Neuronal stem cell (in vitro differentiated cells): ENCODE measurements around the gene GCKR.

Experiments used
- DNase-seq: peaks from one replicate; pipeline ENCODE4 v3.0.0-alpha.2; 2013; ENCODE audit warnings: low spot score
- H2AFZ ChIP-seq: one replicate; pipeline ENCODE4 v1.6.1; 2013; ENCODE audit warnings: mild to moderate bottlenecking, low read length, inconsistent platforms
- H2AK5ac ChIP-seq: 2 replicates; pipeline ENCODE4 v1.6.1; 2013; ENCODE audit warnings: low read depth, mild to moderate bottlenecking, inconsistent platforms, low read length, moderate library complexity, mixed read lengths
- H2BK120ac ChIP-seq: 2 replicates; pipeline ENCODE4 v1.6.1; 2013; ENCODE audit warnings: low read depth, mild to moderate bottlenecking, inconsistent platforms, low read length, moderate library complexity, mixed read lengths
- H2BK12ac ChIP-seq: one replicate; pipeline ENCODE4 v1.6.1; 2013; ENCODE audit warnings: low read length, inconsistent platforms
- H2BK15ac ChIP-seq: 2 replicates; pipeline ENCODE4 v1.6.1; 2013; ENCODE audit warnings: mild to moderate bottlenecking, low read length, inconsistent platforms, mixed read lengths
- H2BK5ac ChIP-seq: one replicate; pipeline ENCODE4 v1.6.1; 2013; ENCODE audit warnings: inconsistent platforms, mild to moderate bottlenecking, low read length, moderate library complexity
- H3K14ac ChIP-seq: one replicate; pipeline ENCODE4 v1.6.1; 2013; ENCODE audit warnings: low read length, inconsistent platforms
- H3K18ac ChIP-seq: 2 replicates; pipeline ENCODE4 v1.6.1; 2013; ENCODE audit warnings: low read length, inconsistent platforms
- H3K23ac ChIP-seq: 2 replicates; pipeline ENCODE4 v1.6.1; 2013; ENCODE audit warnings: low read depth, mild to moderate bottlenecking, mixed read lengths, low read length, inconsistent platforms; ENCODE audit not compliant: poor library complexity
- H3K27ac ChIP-seq: replicated peaks from 3 replicates; pipeline ENCODE4 v1.5.1; 2013; ENCODE audit warnings: low read length, inconsistent platforms
- H3K27me3 ChIP-seq, 3 experiments: 2 replicates each; pipeline ENCODE4 v1.6.1; 2013; ENCODE audit warnings: low read length in 3 of 3, mild to moderate bottlenecking in 2 of 3, inconsistent platforms in 1 of 3, low read depth in 1 of 3, mixed read lengths in 1 of 3, moderate library complexity in 1 of 3; ENCODE audit not compliant: control insufficient read depth in 3 of 3, insufficient read depth in 3 of 3
- H3K36me3 ChIP-seq, 2 donors: replicated peaks in 1 of 2; 2 replicates each; pipeline ENCODE4 v1.6.1; 2013; ENCODE audit warnings: low read length in 2 of 2; ENCODE audit not compliant: control insufficient read depth in 2 of 2, insufficient read depth in 2 of 2
- H3K4ac ChIP-seq: 2 replicates; pipeline ENCODE4 v1.6.1; 2013; ENCODE audit warnings: inconsistent platforms, mild to moderate bottlenecking, low read length, moderate library complexity
- H3K4me1 ChIP-seq, 2 donors: 1 replicate in 1 of 2; 2 replicates in 1 of 2; pipeline ENCODE4 v1.6.1; 2013; ENCODE audit warnings: low read length in 2 of 2, low read depth in 1 of 2; ENCODE audit not compliant: control insufficient read depth in 2 of 2, insufficient read depth in 1 of 2
- H3K4me2 ChIP-seq: one replicate; pipeline ENCODE4 v1.6.1; 2013; ENCODE audit warnings: mild to moderate bottlenecking, low read length, inconsistent platforms; ENCODE audit not compliant: insufficient read depth, poor library complexity, severe bottlenecking
- H3K4me3 ChIP-seq, 2 donors: 2 replicates each; pipeline ENCODE4 v1.5.1; 2013; ENCODE audit warnings: low read length in 2 of 2, mild to moderate bottlenecking in 2 of 2, inconsistent platforms in 1 of 2, moderate library complexity in 1 of 2
- H3K79me1 ChIP-seq: one replicate; pipeline ENCODE4 v1.6.1; 2013; ENCODE audit warnings: low read depth, mild to moderate bottlenecking, inconsistent platforms, low read length, moderate library complexity
- H3K9ac ChIP-seq: one replicate; pipeline ENCODE4 v1.6.1; 2013; ENCODE audit warnings: mild to moderate bottlenecking, low read depth, low read length, inconsistent platforms; ENCODE audit not compliant: poor library complexity
- H3K9me3 ChIP-seq, 2 donors: replicated peaks in 1 of 2; 2 replicates each; pipeline versions ENCODE3 to v1.6.1; 2013; ENCODE audit warnings: low read length in 2 of 2, mild to moderate bottlenecking in 2 of 2, inconsistent platforms in 1 of 2, low read depth in 1 of 2, mixed read lengths in 1 of 2, moderate library complexity in 1 of 2; ENCODE audit not compliant: control insufficient read depth in 2 of 2, insufficient read depth in 1 of 2
- H4K8ac ChIP-seq: one replicate; pipeline ENCODE4 v1.6.1; 2013; ENCODE audit warnings: low read depth, mild to moderate bottlenecking, inconsistent platforms, low read length, moderate library complexity
- H4K91ac ChIP-seq: one replicate; pipeline ENCODE4 v1.6.1; 2013; ENCODE audit warnings: low read length, low read depth, mild to moderate bottlenecking, inconsistent platforms; ENCODE audit not compliant: poor library complexity
- WGBS, 2 donors: extraction: QIAGEN DNeasy Blood & Tissue Kit; methylation state at CpG; one replicate each; pipeline ENCODE4 v1.1.7; 2013; ENCODE audit warnings: missing lambda C conversion rate in 2 of 2, mixed read lengths in 1 of 2; ENCODE audit not compliant: insufficient read length in 2 of 2, insufficient replicate concordance in 1 of 2; ENCODE audit errors: extremely low coverage in 2 of 2; 5-methylcytosine and 5-hydroxymethylcytosine counted together

GCKR gene

GRCh38 chr2:27493948-27494283 lies 2.7 kb upstream of the GCKR start:
- Histone ChIP-seq H2BK12ac (peak overlapping the region; percentile 11), H2AK5ac (no peak overlapping the region), H3K36me3 (no peaks in the 10 kb centered on the region), H3K9ac (no peak overlapping the region), H2BK5ac (no peak overlapping the region), H3K4me1 (peaks cover 6 to 13% of the 10 kb centered on the region in 2 donors), H3K4me2 (peak overlapping the region; percentile 85), H3K27me3 (peaks cover 0 to 41% (median 10%) of the 10 kb centered on the region in 3 experiments), H3K4ac (no peak overlapping the region), H2BK15ac (peak overlapping the region; percentile 21), H4K91ac (no peak overlapping the region), H3K79me1 (peaks cover 3% of the 10 kb centered on the region), H3K27ac (no peak overlapping the region), H3K9me3 (no peaks in the 10 kb centered on the region), H3K4me3 (peak overlapping the region in 1 of 2 donors; percentile 65), H3K18ac (peak overlapping the region; percentile 95), H4K8ac (no peak overlapping the region), H3K23ac (peak overlapping the region; percentile 62), H2AFZ (peak overlapping the region; percentile 100), H3K14ac (no peak overlapping the region), H2BK120ac (no peak overlapping the region)
- WGBS, 2 donors = no CpG with 5 or more reads among the region's 13 CpGs
- no peak for DNase-seq

GRCh38 chr2:27494284-27494943 lies 2.2 kb upstream of the GCKR start:
- no peak overlapping the region for H4K91ac ChIP-seq
- H3K14ac ChIP-seq = no peak overlapping the region
- H2BK120ac ChIP-seq = no peak overlapping the region
- H2BK12ac ChIP-seq = no peak overlapping the region
- H3K9me3 ChIP-seq = no peaks in the 10 kb centered on the region
- H2BK15ac ChIP-seq = peak overlapping the region; percentile 21
- peak overlapping the region; percentile 85 for H3K4me2 ChIP-seq
- no peaks in the 10 kb centered on the region for H3K36me3 ChIP-seq
- H3K18ac ChIP-seq = peak overlapping the region; percentile 95
- H2BK5ac ChIP-seq = no peak overlapping the region
- peak overlapping the region; percentile 100 for H2AFZ ChIP-seq
- H3K4ac ChIP-seq = no peak overlapping the region
- peaks cover under 1% of the 10 kb centered on the region for H3K79me1 ChIP-seq
- H4K8ac ChIP-seq = no peak overlapping the region
- peak overlapping the region; percentile 91 for H3K9ac ChIP-seq
- peak overlapping the region; percentile 62 for H3K23ac ChIP-seq
- peak; percentile 29 for DNase-seq
- peaks cover 6 to 9% of the 10 kb centered on the region in 2 donors for H3K4me1 ChIP-seq
- H3K27ac ChIP-seq = no peak overlapping the region
- peaks cover 0 to 46% (median 10%) of the 10 kb centered on the region in 3 experiments for H3K27me3 ChIP-seq
- no peak overlapping the region for H2AK5ac ChIP-seq
- H3K4me3 ChIP-seq = peak overlapping the region; percentile 65 to 93
- WGBS, 2 donors = no CpG with 5 or more reads among the region's 35 CpGs

GRCh38 chr2:27494944-27495554 lies 1.6 kb upstream of the GCKR start, which contains the start of gene FNDC4:
FNDC4 (minus strand) TSS chr2:27495200; CDS start chr2:27494679, 521 bp downstream.
- no peak within 1 kb of the TSS for H3K27ac ChIP-seq
- peak within 1 kb of the TSS; percentile 65 to 93 for H3K4me3 ChIP-seq
- no CpG with 5 or more reads among the region's 70 CpGs for WGBS, 2 donors
- peak within 1 kb of the TSS; percentile 11 for H2BK12ac ChIP-seq
- no peak within 1 kb of the TSS for H4K91ac ChIP-seq
- no peak within 1 kb of the TSS for H4K8ac ChIP-seq
- H2AFZ ChIP-seq = peak within 1 kb of the TSS; percentile 100
- DNase-seq = peak; percentile 62
- no peaks in the 10 kb centered on the region for H3K36me3 ChIP-seq
- no peak within 1 kb of the TSS for H2BK5ac ChIP-seq
- no peaks in the 10 kb centered on the region for H3K79me1 ChIP-seq
- H3K23ac ChIP-seq = peak within 1 kb of the TSS; percentile 62
- H3K27me3 ChIP-seq = peaks cover 0 to 46% (median 10%) of the 10 kb centered on the region in 3 experiments
- no peak within 1 kb of the TSS for H2BK120ac ChIP-seq
- H3K9ac ChIP-seq = peak within 1 kb of the TSS; percentile 91
- peak within 1 kb of the TSS; percentile 56 for H3K14ac ChIP-seq
- no peak within 1 kb of the TSS for H2AK5ac ChIP-seq
- H3K4ac ChIP-seq = no peak within 1 kb of the TSS
- no peaks in the 10 kb centered on the region for H3K9me3 ChIP-seq
- H3K4me2 ChIP-seq = peak within 1 kb of the TSS; percentile 85
- peaks cover 6 to 7% of the 10 kb centered on the region in 2 donors for H3K4me1 ChIP-seq
- H3K18ac ChIP-seq = peak within 1 kb of the TSS; percentile 96
- H2BK15ac ChIP-seq = peak within 1 kb of the TSS; percentile 21

GRCh38 chr2:27495840-27496356 lies 741 bp upstream of the GCKR start:
- H2BK15ac ChIP-seq = no peak overlapping the region
- peak overlapping the region; percentile 100 for H2AFZ ChIP-seq
- H3K4me1 ChIP-seq = peaks cover 6% of the 10 kb centered on the region in 2 donors
- H2BK120ac ChIP-seq = no peak overlapping the region
- H3K27me3 ChIP-seq = peaks cover 0 to 48% (median 10%) of the 10 kb centered on the region in 3 experiments
- no peak overlapping the region for H3K9ac ChIP-seq
- H2AK5ac ChIP-seq = no peak overlapping the region
- H3K79me1 ChIP-seq = no peaks in the 10 kb centered on the region
- no peak overlapping the region for H3K4ac ChIP-seq
- no peak overlapping the region for H3K18ac ChIP-seq
- H2BK5ac ChIP-seq = no peak overlapping the region
- no peak overlapping the region for H4K8ac ChIP-seq
- H4K91ac ChIP-seq = no peak overlapping the region
- no peak overlapping the region for H3K23ac ChIP-seq
- H3K4me2 ChIP-seq = no peak overlapping the region
- no peak overlapping the region for H3K4me3 ChIP-seq
- no peak overlapping the region for H2BK12ac ChIP-seq
- no peaks in the 10 kb centered on the region for H3K9me3 ChIP-seq
- no peak overlapping the region for H3K27ac ChIP-seq
- no peak overlapping the region for H3K14ac ChIP-seq
- DNase-seq = no peak
- WGBS, 2 donors = no CpG with 5 or more reads among the region's 4 CpGs
- no peaks in the 10 kb centered on the region for H3K36me3 ChIP-seq
